Peyer's patch (tissue), 4 donors: ENCODE measurements around the gene RGS3.

ENCODE experiments used
- CTCF ChIP-seq, 6 experiments: fragments of 450-650 bp in 4 of 6; fragments of 200-600 bp in 2 of 6; sonication (generic) in 1 of 6; IDR thresholded peaks; one replicate each; pipeline ENCODE4 v1.5.1; 2017 to 2019; ENCODE audit warnings: antibody characterized with exemption in 6 of 6, mild to moderate bottlenecking in 3 of 6, moderate library complexity in 1 of 6
- POLR2A ChIP-seq, 2 donors: fragments of 450-650 bp; IDR thresholded peaks; one replicate each; pipeline ENCODE4 v1.5.1; 2017; ENCODE audit warnings: antibody characterized with exemption in 2 of 2, mild to moderate bottlenecking in 2 of 2, moderate library complexity in 2 of 2

- TF ChIP-seq CTCF (IDR thresholded peaks at IDR 0.05) = no peak
- TF ChIP-seq POLR2A (IDR thresholded peaks at IDR 0.05) = no peak
These were observed 182.4 kb downstream of the RGS3 start for GRCh38 chr9:113645978-113646253.
